Measurements from ENCODE around the gene FARS2.

Gene FARS2

DNA sequence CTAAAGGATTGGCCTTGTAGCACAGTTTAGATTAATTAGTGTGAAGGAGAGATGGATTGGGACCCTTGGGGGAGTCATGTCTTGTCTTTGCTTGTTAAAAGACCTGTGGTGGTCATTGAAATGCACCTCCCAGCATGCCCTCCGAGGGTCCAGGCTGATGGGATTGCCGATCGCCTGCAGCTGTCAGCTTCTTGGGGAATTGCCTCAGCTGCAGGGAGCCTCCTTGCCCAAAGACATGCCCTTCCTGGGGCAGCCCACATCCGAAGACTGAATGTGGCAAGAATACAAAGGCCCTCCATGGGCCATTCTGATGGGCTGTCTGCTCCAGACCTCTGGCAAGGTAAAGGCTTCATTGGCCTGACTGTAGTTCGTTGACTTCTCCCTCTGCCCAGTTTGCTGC is 150.7 kb downstream of the FARS2 start:
- Histone ChIP-seq H3K27me3 (no peaks in the 10 kb centered on the region), H3K27ac (no peak overlapping the region), H3K9me3 (no peaks in the 10 kb centered on the region), H3K36me3 (no peaks in the 10 kb centered on the region), H3K4me1 (ENCODE audit: control insufficient read depth in 1 of 2, insufficient read depth in 1 of 2, low read depth in 1 of 2, low read length in 1 of 2) (no peaks in the 10 kb centered on the region), H3K4me3 (ENCODE audit: low read depth in 1 of 2, low read length in 1 of 2) (no peak overlapping the region)
- TF ChIP-seq, protein P1, sequence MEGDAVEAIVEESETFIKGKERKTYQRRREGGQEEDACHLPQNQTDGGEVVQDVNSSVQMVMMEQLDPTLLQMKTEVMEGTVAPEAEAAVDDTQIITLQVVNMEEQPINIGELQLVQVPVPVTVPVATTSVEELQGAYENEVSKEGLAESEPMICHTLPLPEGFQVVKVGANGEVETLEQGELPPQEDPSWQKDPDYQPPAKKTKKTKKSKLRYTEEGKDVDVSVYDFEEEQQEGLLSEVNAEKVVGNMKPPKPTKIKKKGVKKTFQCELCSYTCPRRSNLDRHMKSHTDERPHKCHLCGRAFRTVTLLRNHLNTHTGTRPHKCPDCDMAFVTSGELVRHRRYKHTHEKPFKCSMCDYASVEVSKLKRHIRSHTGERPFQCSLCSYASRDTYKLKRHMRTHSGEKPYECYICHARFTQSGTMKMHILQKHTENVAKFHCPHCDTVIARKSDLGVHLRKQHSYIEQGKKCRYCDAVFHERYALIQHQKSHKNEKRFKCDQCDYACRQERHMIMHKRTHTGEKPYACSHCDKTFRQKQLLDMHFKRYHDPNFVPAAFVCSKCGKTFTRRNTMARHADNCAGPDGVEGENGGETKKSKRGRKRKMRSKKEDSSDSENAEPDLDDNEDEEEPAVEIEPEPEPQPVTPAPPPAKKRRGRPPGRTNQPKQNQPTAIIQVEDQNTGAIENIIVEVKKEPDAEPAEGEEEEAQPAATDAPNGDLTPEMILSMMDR (IDR thresholded peaks at IDR 0.05), result no peak

DNA sequence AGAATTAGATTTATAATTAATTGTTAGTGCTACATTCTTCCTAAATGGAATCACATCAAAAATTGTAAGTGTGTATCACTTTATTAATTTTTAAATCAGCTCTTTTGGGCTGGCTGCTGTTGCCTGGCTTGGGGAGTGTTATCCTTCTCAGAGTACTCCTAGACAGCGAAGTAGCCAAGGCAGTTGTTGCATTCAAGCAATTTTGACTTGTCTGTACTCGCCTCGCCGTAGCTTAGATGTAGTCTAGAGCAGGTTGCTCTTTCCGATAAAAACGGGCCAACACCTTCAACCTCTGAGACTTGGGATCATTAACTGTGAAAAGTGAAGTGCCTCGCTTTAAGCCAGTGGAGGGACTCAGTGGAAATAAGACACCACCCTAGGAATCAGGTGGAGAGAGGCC is 151.3 kb downstream of the FARS2 start:
- no peaks in the 10 kb centered on the region for H3K36me3 ChIP-seq
- H3K9me3 ChIP-seq, result no peaks in the 10 kb centered on the region
- H3K27me3 ChIP-seq, result no peaks in the 10 kb centered on the region
- no peaks in the 10 kb centered on the region for H3K4me1 ChIP-seq (ENCODE audit: control insufficient read depth in 1 of 2, insufficient read depth in 1 of 2, low read depth in 1 of 2, low read length in 1 of 2)
- no peak overlapping the region for H3K27ac ChIP-seq
- H3K4me3 ChIP-seq (ENCODE audit: low read depth in 1 of 2, low read length in 1 of 2), result no peak overlapping the region
- TF ChIP-seq, protein P1 (IDR thresholded peaks at IDR 0.05), result no peak

- Histone ChIP-seq H3K27me3 (no peaks in the 10 kb centered on the region), H3K27ac (no peak overlapping the region), H3K4me1 (ENCODE audit: control insufficient read depth in 1 of 2, insufficient read depth in 1 of 2, low read depth in 1 of 2, low read length in 1 of 2) (no peaks in the 10 kb centered on the region), H3K36me3 (no peaks in the 10 kb centered on the region), H3K9me3 (no peaks in the 10 kb centered on the region), H3K4me3 (ENCODE audit: low read depth in 1 of 2, low read length in 1 of 2) (no peak overlapping the region)
- TF ChIP-seq, protein P1 (IDR thresholded peaks at IDR 0.05), result no peak
These were observed 154.9 kb downstream of the FARS2 start for GRCh38 chr6:5416250-5416649.

DNA sequence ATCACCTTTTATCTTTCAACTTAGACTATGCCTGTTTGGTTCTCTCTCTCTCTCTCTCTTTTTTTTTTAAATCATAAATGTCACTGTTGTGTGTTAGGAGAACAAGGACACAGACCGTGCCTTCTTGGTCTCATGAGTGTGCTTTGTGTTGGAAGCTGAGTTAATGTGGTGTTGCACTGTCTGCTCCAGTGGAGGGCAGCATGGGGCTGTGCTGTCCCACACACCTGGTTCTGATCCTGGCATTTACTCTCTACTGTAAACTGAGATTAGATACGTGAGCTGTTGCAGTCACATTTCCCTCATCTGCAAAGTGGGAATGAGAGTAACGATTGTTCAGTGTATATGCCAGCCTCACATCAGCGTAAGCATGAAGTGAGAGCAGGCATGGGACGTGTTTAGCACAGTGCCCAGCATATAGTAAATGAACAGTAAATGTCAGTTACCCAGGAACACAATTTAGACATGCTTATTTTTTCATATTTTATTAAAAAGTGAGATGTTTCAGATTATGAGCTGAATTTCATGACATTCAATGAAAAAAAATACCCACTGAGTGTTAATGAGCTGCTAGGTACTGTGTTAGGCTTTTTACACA is 161.1 kb downstream of the FARS2 start:
- Histone ChIP-seq H3K27ac (no peak overlapping the region), H3K4me1 (ENCODE audit: control insufficient read depth in 1 of 2, insufficient read depth in 1 of 2, low read depth in 1 of 2, low read length in 1 of 2) (no peaks in the 10 kb centered on the region), H3K4me3 (ENCODE audit: low read depth in 1 of 2, low read length in 1 of 2) (no peak overlapping the region), H3K9me3 (no peaks in the 10 kb centered on the region), H3K36me3 (no peaks in the 10 kb centered on the region), H3K27me3 (no peaks in the 10 kb centered on the region)
- TF ChIP-seq, protein P1 (IDR thresholded peaks at IDR 0.05), result no peak

GRCh38 chr6:5423251-5423650 is 161.9 kb downstream of the FARS2 start:
- H3K4me1 ChIP-seq (ENCODE audit: control insufficient read depth in 1 of 2, insufficient read depth in 1 of 2, low read depth in 1 of 2, low read length in 1 of 2), result no peaks in the 10 kb centered on the region
- H3K9me3 ChIP-seq, result no peaks in the 10 kb centered on the region
- no peaks in the 10 kb centered on the region for H3K36me3 ChIP-seq
- no peak overlapping the region for H3K4me3 ChIP-seq (ENCODE audit: low read depth in 1 of 2, low read length in 1 of 2)
- no peaks in the 10 kb centered on the region for H3K27me3 ChIP-seq
- no peak overlapping the region for H3K27ac ChIP-seq
- TF ChIP-seq, protein P1 (IDR thresholded peaks at IDR 0.05), result no peak

GRCh38 chr6:5424726-5425125 is 163.4 kb downstream of the FARS2 start:
- H3K4me3 ChIP-seq (ENCODE audit: low read depth in 1 of 2, low read length in 1 of 2), result no peak overlapping the region
- H3K36me3 ChIP-seq, result no peaks in the 10 kb centered on the region
- H3K27me3 ChIP-seq, result no peaks in the 10 kb centered on the region
- H3K27ac ChIP-seq, result no peak overlapping the region
- no peaks in the 10 kb centered on the region for H3K4me1 ChIP-seq (ENCODE audit: control insufficient read depth in 1 of 2, insufficient read depth in 1 of 2, low read depth in 1 of 2, low read length in 1 of 2)
- TF ChIP-seq, protein P1 (IDR thresholded peaks at IDR 0.05), result no peak
- H3K9me3 ChIP-seq, result no peaks in the 10 kb centered on the region

Measured in neutrophil (primary cell).